Smooth muscle cell (in vitro differentiated cells): ENCODE results near the gene GRID1. TPM values are rescaled to one million over a fixed set of nuclear protein-coding genes. Genes with fewer than 3 reads are reported as not detected.

Experiments used
- DNase-seq: peaks from one replicate; lab custom pipeline; 2025; ENCODE audit not compliant: unreplicated experiment; lab: John Stamatoyannopoulos, UW
- H2AFZ ChIP-seq: fragments of 200-600 bp; sonication (generic); 2 replicates; pipeline ENCODE4 v1.6.0; 2016; ENCODE audit warnings: antibody characterized with exemption, low read depth, mild to moderate bottlenecking
- H3F3A ChIP-seq: fragments of 200-600 bp; sonication (generic); 2 replicates; pipeline ENCODE4 v1.6.0; 2017; ENCODE audit warnings: antibody characterized with exemption, low read depth
- H3K27ac ChIP-seq: fragments of 200-600 bp; sonication (generic); 2 replicates; pipeline ENCODE4 v1.5.1; 2016; ENCODE audit warnings: low read depth, mild to moderate bottlenecking
- H3K27me3 ChIP-seq: fragments of 200-600 bp; sonication (generic); 2 replicates; pipeline ENCODE4 v1.6.1; 2016; ENCODE audit warnings: low read depth, mild to moderate bottlenecking
- H3K36me3 ChIP-seq: fragments of 200-600 bp; sonication (generic); 2 replicates; pipeline ENCODE4 v1.5.1; 2016; ENCODE audit warnings: low read depth
- H3K4me1 ChIP-seq: fragments of 200-600 bp; sonication (generic); 2 replicates; pipeline ENCODE4 v1.5.1; 2016; ENCODE audit warnings: low read depth
- H3K4me2 ChIP-seq: fragments of 200-600 bp; sonication (generic); 2 replicates; pipeline ENCODE4 v1.6.0; 2016; ENCODE audit warnings: mild to moderate bottlenecking
- H3K4me3 ChIP-seq: fragments of 200-600 bp; sonication (generic); 2 replicates; pipeline ENCODE4 v1.5.1; 2016; ENCODE audit warnings: mild to moderate bottlenecking
- H3K79me2 ChIP-seq: fragments of 200-600 bp; sonication (generic); 2 replicates; pipeline ENCODE4 v1.6.0; 2016; ENCODE audit warnings: low read depth, mild to moderate bottlenecking
- H3K9ac ChIP-seq: fragments of 200-600 bp; sonication (generic); 2 replicates; pipeline ENCODE4 v1.6.0; 2016; ENCODE audit warnings: low read depth
- H3K9me3 ChIP-seq: fragments of 200-600 bp; sonication (generic); replicated peaks from 2 replicates; pipeline ENCODE4 v1.5.1; 2016; ENCODE audit warnings: low read depth
- H4K20me1 ChIP-seq: fragments of 200-600 bp; sonication (generic); 2 replicates; pipeline ENCODE4 v1.6.0; 2016; ENCODE audit warnings: low read depth
- WGBS: methylation state at CpG from one replicate; pipeline ENCODE4 v1.1.7; 2016; ENCODE audit warnings: low lambda C conversion rate; 5-methylcytosine and 5-hydroxymethylcytosine counted together
- polyA plus RNA-seq: library from polyadenylated mRNA; unstranded; fragments of >200 nt; fragmentation: Nextera tagmentation; extraction: Ambion mirVana; gene quantifications from 2 replicates; pipeline ENCODE4 v1.2.1, GENCODE V29; 2016
- total RNA-seq: library from RNA; depleted of rRNA; stranded (reverse); fragments of >200 nt; gene quantifications from 2 replicates; pipeline ENCODE4 v1.2.3, GENCODE V29; 2014
- TF ChIP-seq, protein P1 (sequence below): fragments of 200-600 bp; sonication (generic); IDR thresholded peaks from 2 replicates; pipeline ENCODE4 v1.5.1; 2017; ENCODE audit warnings: borderline replicate concordance, mild to moderate bottlenecking, antibody characterized with exemption; ENCODE audit not compliant: insufficient read depth, poor library complexity, severe bottlenecking

The GRID1 gene
- total and polyA plus RNA-seq, 2 experiments from 2014 or later: 4.4 to 7.4 TPM

DNA sequence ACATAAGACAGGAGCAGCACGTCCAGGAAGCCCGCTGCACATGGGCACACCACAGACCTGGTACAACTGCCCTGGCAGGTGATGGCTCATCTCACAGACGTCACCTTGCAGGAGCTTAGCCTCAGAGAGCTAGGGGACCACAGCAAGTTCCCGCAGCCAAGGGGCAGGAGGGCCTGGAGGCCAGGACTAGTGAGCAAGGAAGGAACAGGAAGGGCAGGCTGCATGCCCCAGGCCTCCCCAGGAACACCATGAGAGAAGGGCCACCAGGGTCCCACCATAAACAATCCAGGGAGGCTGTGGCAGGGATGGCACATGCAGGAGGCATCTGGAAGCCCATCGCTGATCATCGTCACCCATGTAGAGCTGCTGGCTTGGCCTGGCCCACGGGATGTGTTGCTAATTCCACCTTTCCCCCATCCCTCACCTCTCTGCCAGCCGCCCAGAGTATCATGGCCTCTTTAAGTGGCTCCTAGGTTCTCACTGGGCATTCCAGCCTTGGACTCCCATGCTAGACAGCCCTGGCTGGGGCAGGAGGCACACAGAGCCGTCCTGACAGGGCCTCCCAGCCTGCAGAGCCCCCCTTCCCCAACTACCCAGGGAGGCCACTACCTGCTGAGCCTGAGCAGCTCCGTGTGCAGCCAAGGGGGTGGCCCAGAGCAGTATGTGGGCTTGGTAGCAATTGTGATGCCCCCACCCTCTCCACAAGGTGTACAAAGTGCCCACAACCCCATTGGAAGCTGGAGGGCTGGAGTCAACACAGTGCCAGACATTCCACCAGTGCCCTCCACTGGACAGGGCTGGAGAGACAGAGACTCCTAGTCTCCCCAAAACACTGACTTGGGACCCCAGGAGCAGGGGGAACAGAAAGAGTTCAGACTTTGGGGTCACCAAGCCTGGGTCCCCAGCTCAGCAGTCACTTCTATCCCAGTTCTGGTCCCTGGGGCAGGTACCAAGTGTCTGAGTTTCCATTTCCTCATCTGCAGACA lies 35.5 kb downstream of the GRID1 start:
- Histone ChIP-seq H3K4me3 (no peak overlapping the region), H3K4me2 (no peak overlapping the region), H3K9me3 (no peaks in the 10 kb centered on the region), H3K27me3 (peaks cover 12% of the 10 kb centered on the region), H3K27ac (no peak overlapping the region), H4K20me1 (peaks cover 40% of the 10 kb centered on the region), H3K9ac (no peak overlapping the region), H2AFZ (no peak overlapping the region), H3K4me1 (no peaks in the 10 kb centered on the region), H3K36me3 (no peaks in the 10 kb centered on the region), H3K79me2 (no peaks in the 10 kb centered on the region), H3F3A (no peaks in the 10 kb centered on the region)
- no peak for DNase-seq
- TF ChIP-seq, protein P1, sequence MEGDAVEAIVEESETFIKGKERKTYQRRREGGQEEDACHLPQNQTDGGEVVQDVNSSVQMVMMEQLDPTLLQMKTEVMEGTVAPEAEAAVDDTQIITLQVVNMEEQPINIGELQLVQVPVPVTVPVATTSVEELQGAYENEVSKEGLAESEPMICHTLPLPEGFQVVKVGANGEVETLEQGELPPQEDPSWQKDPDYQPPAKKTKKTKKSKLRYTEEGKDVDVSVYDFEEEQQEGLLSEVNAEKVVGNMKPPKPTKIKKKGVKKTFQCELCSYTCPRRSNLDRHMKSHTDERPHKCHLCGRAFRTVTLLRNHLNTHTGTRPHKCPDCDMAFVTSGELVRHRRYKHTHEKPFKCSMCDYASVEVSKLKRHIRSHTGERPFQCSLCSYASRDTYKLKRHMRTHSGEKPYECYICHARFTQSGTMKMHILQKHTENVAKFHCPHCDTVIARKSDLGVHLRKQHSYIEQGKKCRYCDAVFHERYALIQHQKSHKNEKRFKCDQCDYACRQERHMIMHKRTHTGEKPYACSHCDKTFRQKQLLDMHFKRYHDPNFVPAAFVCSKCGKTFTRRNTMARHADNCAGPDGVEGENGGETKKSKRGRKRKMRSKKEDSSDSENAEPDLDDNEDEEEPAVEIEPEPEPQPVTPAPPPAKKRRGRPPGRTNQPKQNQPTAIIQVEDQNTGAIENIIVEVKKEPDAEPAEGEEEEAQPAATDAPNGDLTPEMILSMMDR: no peak
- 92% methylated on average over 10 of the region's 10 CpGs for WGBS

DNA sequence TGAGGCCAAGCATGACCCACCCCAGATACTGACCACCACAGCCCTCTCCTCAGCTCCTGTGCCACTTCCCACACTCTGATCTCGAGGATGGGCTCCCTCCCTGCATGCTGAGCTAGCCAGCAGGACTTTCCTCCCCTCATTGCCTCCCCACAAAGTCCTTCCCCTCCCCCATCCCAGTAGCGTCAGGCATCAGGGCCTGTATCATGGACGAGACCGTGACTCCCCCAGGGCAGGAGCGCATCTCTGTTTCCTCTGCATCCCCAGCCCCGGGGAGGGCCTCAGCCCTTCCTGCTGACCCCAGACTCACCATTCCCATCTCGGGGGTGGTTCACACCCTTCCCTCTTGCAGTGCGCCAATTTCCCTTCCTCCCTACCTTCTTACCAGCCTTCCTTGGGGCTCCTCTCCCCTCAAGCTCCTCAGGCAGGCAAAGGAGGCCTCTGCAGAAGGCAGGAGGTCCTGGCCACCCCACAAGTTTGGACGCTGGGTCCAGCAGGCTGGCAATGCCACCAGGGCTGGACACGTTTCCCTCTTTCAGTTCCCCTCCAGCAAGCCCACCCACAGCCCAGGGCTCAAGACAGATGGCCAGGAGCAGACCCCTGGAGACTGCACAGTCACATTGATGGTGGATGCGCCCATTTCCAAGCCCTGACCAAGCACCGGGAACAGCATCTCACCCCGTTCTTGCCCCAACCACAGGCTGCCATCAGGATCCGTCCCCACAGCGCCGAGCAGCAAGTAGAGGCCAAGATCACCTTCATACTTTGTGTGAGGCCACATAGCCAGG lies 36.5 kb downstream of the GRID1 start:
- Histone ChIP-seq H3K27ac (no peak overlapping the region), H3K79me2 (no peaks in the 10 kb centered on the region), H3K4me3 (no peak overlapping the region), H3F3A (no peaks in the 10 kb centered on the region), H4K20me1 (peaks cover 38% of the 10 kb centered on the region), H3K4me2 (no peak overlapping the region), H3K27me3 (peaks cover 7% of the 10 kb centered on the region), H3K9me3 (no peaks in the 10 kb centered on the region), H3K9ac (no peak overlapping the region), H3K4me1 (no peaks in the 10 kb centered on the region), H3K36me3 (no peaks in the 10 kb centered on the region), H2AFZ (no peak overlapping the region)
- no peak for DNase-seq
- 90% methylated on average over 15 of the region's 16 CpGs for WGBS
- TF ChIP-seq, protein P1: no peak

DNA sequence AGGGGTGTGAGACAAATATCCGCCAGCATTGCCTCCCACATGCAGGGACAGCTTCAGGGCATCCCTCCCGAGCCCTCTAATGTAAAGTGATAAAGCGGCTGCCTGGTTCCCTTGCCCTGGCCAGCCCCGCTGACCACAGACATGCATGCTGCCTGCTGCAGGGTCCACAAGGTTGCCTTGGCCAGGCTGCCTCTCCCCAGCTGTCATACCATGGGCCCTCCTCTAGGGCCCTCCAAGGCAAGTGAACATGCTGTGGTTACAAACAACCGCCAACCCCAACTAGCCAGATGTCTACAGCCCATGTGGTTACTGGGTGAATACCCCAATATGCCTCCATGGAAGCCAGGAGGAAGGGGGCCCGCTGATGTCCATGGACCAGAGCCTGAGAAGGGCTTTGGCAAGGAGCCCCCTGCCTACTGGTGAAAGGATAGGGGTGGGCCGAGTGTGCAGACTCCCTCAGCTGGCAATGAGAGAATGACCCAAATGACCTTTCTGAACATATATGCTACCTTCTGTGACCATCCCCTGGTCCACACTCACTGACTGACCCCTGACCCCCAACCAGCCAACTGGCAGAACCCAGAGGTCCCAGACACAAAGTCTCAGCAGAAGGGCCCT lies 37.4 kb downstream of the GRID1 start:
- 80% methylated on average over 7 of the region's 7 CpGs for WGBS
- H3K4me1 ChIP-seq: no peaks in the 10 kb centered on the region
- H3K4me3 ChIP-seq: no peak overlapping the region
- H3K79me2 ChIP-seq: no peaks in the 10 kb centered on the region
- H4K20me1 ChIP-seq: peaks cover 31% of the 10 kb centered on the region
- no peak overlapping the region for H3K4me2 ChIP-seq
- H3K27me3 ChIP-seq: peaks cover 5% of the 10 kb centered on the region
- TF ChIP-seq, protein P1: no peak
- no peak overlapping the region for H3K9ac ChIP-seq
- no peak overlapping the region for H2AFZ ChIP-seq
- no peaks in the 10 kb centered on the region for H3K9me3 ChIP-seq
- no peaks in the 10 kb centered on the region for H3K36me3 ChIP-seq
- no peak overlapping the region for H3K27ac ChIP-seq
- H3F3A ChIP-seq: no peaks in the 10 kb centered on the region
- DNase-seq: no peak
